Activated CD8-positive, alpha-beta memory T cell treated with anti-CD3 and anti-CD28 coated beads, Interleukin-2, amount 10 ng/mL, durations not matched to agents 7 days and 5 days (primary cell): ENCODE data around the gene TNFRSF25. TPM values are rescaled to one million over a fixed set of nuclear protein-coding genes. Genes with fewer than 3 reads are reported as not detected.
A peak's percentile ranks its signal among the peaks of the same experiment; 100 is the strongest.
"Not testable (repeated sequence)": the region's sequence is repeated elsewhere in the genome, so short reads cannot be mapped to it uniquely, and the experiment has no call there.

Experiments used
- ATAC-seq: fragments of 150-1000 bp; cut with Tn5 transposase; one replicate; pipeline ENCODE4 v1.10.0; 2021; ENCODE audit warnings: moderate library complexity
- CTCF ChIA-PET: fragments of 350-600 bp; sonication (Branson Sonifier 250); formaldehyde crosslinking; loops from one replicate; lab custom pipeline; 2021; ENCODE audit warnings: antibody characterized with exemption; lab: Charles Lee
- DNase-seq: peaks from one replicate; pipeline ENCODE4 v3.0.0-alpha.2; 2020
- H3K27ac Mint-ChIP-seq: one replicate; pipeline ENCODE4 v1.8.0; 2021; ENCODE audit warnings: mild to moderate bottlenecking, mixed read lengths
- H3K27me3 Mint-ChIP-seq: one replicate; pipeline ENCODE4 v1.8.0; 2021; ENCODE audit warnings: mixed read lengths
- H3K36me3 Mint-ChIP-seq: one replicate; pipeline ENCODE4 v1.8.0; 2021; ENCODE audit warnings: mild to moderate bottlenecking, mixed read lengths
- H3K4me1 Mint-ChIP-seq: one replicate; pipeline ENCODE4 v1.8.0; 2021; ENCODE audit warnings: mixed read lengths
- H3K4me3 Mint-ChIP-seq: one replicate; pipeline ENCODE4 v1.8.0; 2021; ENCODE audit warnings: mild to moderate bottlenecking, moderate library complexity, mixed read lengths
- H3K9me3 Mint-ChIP-seq: one replicate; pipeline ENCODE4 v1.8.0; 2022; ENCODE audit warnings: low read depth, mixed read lengths
- total RNA-seq, 2 experiments: library from RNA; stranded (reverse); gene quantifications; one replicate each; pipeline ENCODE4 v1.2.3, GENCODE V29; 2021

The TNFRSF25 gene
- total RNA-seq, 2 experiments from 2014 or later: 54.3 to 71.6 TPM

GRCh38 chr1:6497867-6498575 lies 32.0 kb upstream of the TNFRSF25 start:
- CTCF ChIA-PET: interaction anchor here (0.8 to 6.2 kb wide), 4 partner anchors 7 to 204 kb away, joined by 3 to 41 read pairs (median 4); partner anchors contain the start of genes DNAJC11, NOL9 and PLEKHG5
- H3K4me3 Mint-ChIP-seq: peak overlapping the region; percentile 52
- DNase-seq: no peak
- no peak for ATAC-seq
- H3K36me3 Mint-ChIP-seq: no peaks in the 10 kb centered on the region
- H3K4me1 Mint-ChIP-seq: peaks cover 3% of the 10 kb centered on the region
- H3K9me3 Mint-ChIP-seq: no peaks in the 10 kb centered on the region
- no peak overlapping the region for H3K27ac Mint-ChIP-seq
- H3K27me3 Mint-ChIP-seq: peaks cover 29% of the 10 kb centered on the region

GRCh38 chr1:6497215-6497866 lies 31.4 kb upstream of the TNFRSF25 start:
- CTCF ChIA-PET: interaction anchor here (1.1 to 6.2 kb wide), 2 partner anchors 7 to 14 kb away, joined by 4 to 41 read pairs; partner anchors contain the start of gene PLEKHG5
- DNase-seq (peak; percentile 60), ATAC-seq (peak; percentile 80)
- Mint-ChIP-seq H3K27me3 (peaks cover 29% of the 10 kb centered on the region), H3K9me3 (no peaks in the 10 kb centered on the region), H3K27ac (no peak overlapping the region), H3K4me3 (peak overlapping the region; percentile 52), H3K36me3 (no peaks in the 10 kb centered on the region), H3K4me1 (peaks cover 3% of the 10 kb centered on the region)

GRCh38 chr1:6496890-6497214 lies 30.9 kb upstream of the TNFRSF25 start:
- no peak overlapping the region for H3K27ac Mint-ChIP-seq
- ATAC-seq: no peak
- DNase-seq: no peak
- H3K4me3 Mint-ChIP-seq: no peak overlapping the region
- H3K4me1 Mint-ChIP-seq: peaks cover 3% of the 10 kb centered on the region
- no peaks in the 10 kb centered on the region for H3K36me3 Mint-ChIP-seq
- no peaks in the 10 kb centered on the region for H3K9me3 Mint-ChIP-seq
- H3K27me3 Mint-ChIP-seq: peaks cover 29% of the 10 kb centered on the region
- CTCF ChIA-PET: interaction anchor here (1.4 kb wide), 1 partner anchor 10 kb away, joined by 4 read pairs; no protein-coding TSS in a partner anchor

GRCh38 chr1:6496365-6496721 lies 30.4 kb upstream of the TNFRSF25 start:
- CTCF ChIA-PET: interaction anchor here (1.4 kb wide), 1 partner anchor 9 kb away, joined by 4 read pairs; no protein-coding TSS in a partner anchor
- ATAC-seq (no peak), DNase-seq (no peak)
- Mint-ChIP-seq H3K4me3 (no peak overlapping the region), H3K27ac (no peak overlapping the region), H3K27me3 (peaks cover 30% of the 10 kb centered on the region), H3K9me3 (no peaks in the 10 kb centered on the region), H3K36me3 (no peaks in the 10 kb centered on the region), H3K4me1 (peaks cover 7% of the 10 kb centered on the region)

- no peak overlapping the region for H3K4me3 Mint-ChIP-seq
- H3K9me3 Mint-ChIP-seq: no peaks in the 10 kb centered on the region
- CTCF ChIA-PET: interaction anchor here (1.4 kb wide), 1 partner anchor 8 kb away, joined by 4 read pairs; no protein-coding TSS in a partner anchor
Observed at GRCh38 chr1:6495540-6496364, 29.8 kb upstream of the TNFRSF25 start.

GRCh38 chr1:6495041-6495441 lies 29.1 kb upstream of the TNFRSF25 start:
- H3K9me3 Mint-ChIP-seq: no peaks in the 10 kb centered on the region
- DNase-seq (no peak), ATAC-seq (no peak)
- H3K36me3 Mint-ChIP-seq: no peaks in the 10 kb centered on the region
- no peak overlapping the region for H3K4me3 Mint-ChIP-seq
- peaks cover 29% of the 10 kb centered on the region for H3K27me3 Mint-ChIP-seq
- peaks cover 9% of the 10 kb centered on the region for H3K4me1 Mint-ChIP-seq
- CTCF ChIA-PET: no interaction called here
- no peak overlapping the region for H3K27ac Mint-ChIP-seq

More at GRCh38 chr1:6495540-6496364, 29.8 kb upstream of the TNFRSF25 start:
- Mint-ChIP-seq H3K36me3 (no peaks in the 10 kb centered on the region), H3K4me1 (peaks cover 9% of the 10 kb centered on the region), H3K27ac (no peak overlapping the region), H3K27me3 (peaks cover 29% of the 10 kb centered on the region)
- no peak for ATAC-seq
- DNase-seq: no peak

GRCh38 chr1:6494627-6495026 lies 28.7 kb upstream of the TNFRSF25 start:
- peaks cover 9% of the 10 kb centered on the region for H3K4me1 Mint-ChIP-seq
- CTCF ChIA-PET: no interaction called here
- DNase-seq (no peak), ATAC-seq (no peak)
- no peak overlapping the region for H3K27ac Mint-ChIP-seq
- H3K9me3 Mint-ChIP-seq: no peaks in the 10 kb centered on the region
- no peaks in the 10 kb centered on the region for H3K36me3 Mint-ChIP-seq
- H3K4me3 Mint-ChIP-seq: no peak overlapping the region
- peaks cover 29% of the 10 kb centered on the region for H3K27me3 Mint-ChIP-seq

- H3K36me3 Mint-ChIP-seq, H3K4me3 Mint-ChIP-seq, ATAC-seq, DNase-seq, H3K27ac Mint-ChIP-seq, H3K4me1 Mint-ChIP-seq, H3K9me3 Mint-ChIP-seq: not testable (repeated sequence)
- CTCF ChIA-PET: interaction anchor here (1.6 kb wide), 1 partner anchor 248 kb away, joined by 4 read pairs; no protein-coding TSS in a partner anchor
- peaks cover 24% of the 10 kb centered on the region for H3K27me3 Mint-ChIP-seq
Observed at GRCh38 chr1:6493834-6494223, 27.9 kb upstream of the TNFRSF25 start.

GRCh38 chr1:6491966-6492365 lies 26.0 kb upstream of the TNFRSF25 start:
- H3K36me3 Mint-ChIP-seq: no peaks in the 10 kb centered on the region
- peak overlapping the region; percentile 73 for H3K4me3 Mint-ChIP-seq
- no peak overlapping the region for H3K27ac Mint-ChIP-seq
- DNase-seq: no peak
- CTCF ChIA-PET: interaction anchor here (1.2 to 5.5 kb wide), 10 partner anchors 9 to 246 kb away, joined by 4 to 41 read pairs (median 7); partner anchors contain the start of gene NOL9
- no peaks in the 10 kb centered on the region for H3K9me3 Mint-ChIP-seq
- H3K4me1 Mint-ChIP-seq: peaks cover 8% of the 10 kb centered on the region
- peaks cover 23% of the 10 kb centered on the region for H3K27me3 Mint-ChIP-seq
- no peak for ATAC-seq

GRCh38 chr1:6491480-6491962 lies 25.5 kb upstream of the TNFRSF25 start, which contains the start of gene PLEKHG5:
TSS of gene PLEKHG5 (minus strand) at chr1:6491667. CDS start at chr1:6477571, 14,096 bp downstream.
- CTCF ChIA-PET: interaction anchor here (1.4 to 5.5 kb wide), 16 partner anchors 9 to 155 kb away, joined by 4 to 41 read pairs (median 8); partner anchors contain the start of genes NOL9 and TAS1R1
- Mint-ChIP-seq H3K27me3 (peaks cover 22% of the 10 kb centered on the region), H3K4me1 (peaks cover 10% of the 10 kb centered on the region), H3K27ac (peak within 1 kb of the TSS; percentile 78), H3K9me3 (no peaks in the 10 kb centered on the region), H3K36me3 (no peaks in the 10 kb centered on the region), H3K4me3 (peak within 1 kb of the TSS; percentile 73)
- no peak for ATAC-seq
- DNase-seq: no peak

GRCh38 chr1:6491081-6491449 lies 25.1 kb upstream of the TNFRSF25 start:
- Mint-ChIP-seq H3K4me1 (peaks cover 11% of the 10 kb centered on the region), H3K27me3 (peaks cover 22% of the 10 kb centered on the region), H3K36me3 (no peaks in the 10 kb centered on the region), H3K4me3 (peak overlapping the region; percentile 73), H3K27ac (peak overlapping the region; percentile 77), H3K9me3 (no peaks in the 10 kb centered on the region)
- ATAC-seq: no peak
- CTCF ChIA-PET: interaction anchor here (0.6 to 5.5 kb wide), 25 partner anchors 10 to 284 kb away, joined by 3 to 41 read pairs (median 6); partner anchors contain the start of genes HES2, NOL9 and TAS1R1
- no peak for DNase-seq

- peaks cover 26% of the 10 kb centered on the region for H3K27me3 Mint-ChIP-seq
- peaks cover 9% of the 10 kb centered on the region for H3K4me1 Mint-ChIP-seq
- H3K4me3 Mint-ChIP-seq: peak overlapping the region; percentile 73
- no peaks in the 10 kb centered on the region for H3K36me3 Mint-ChIP-seq
- DNase-seq (peak; percentile 72), ATAC-seq (peak; percentile 69)
- H3K9me3 Mint-ChIP-seq: no peaks in the 10 kb centered on the region
- CTCF ChIA-PET: interaction anchor here (0.6 to 5.5 kb wide), 36 partner anchors 10 to 284 kb away, joined by 3 to 41 read pairs (median 6); partner anchors contain the start of genes HES2, NOL9, TAS1R1 and TNFRSF25
- peak overlapping the region; percentile 78 for H3K27ac Mint-ChIP-seq
Observed at GRCh38 chr1:6490181-6491080, 24.5 kb upstream of the TNFRSF25 start.
